Choroid plexus epithelial cell (primary cell): Measurements from ENCODE around the gene UPB1.
"Not testable (repeated sequence)": the region's sequence is repeated elsewhere in the genome, so short reads cannot be mapped to it uniquely, and the experiment has no call there.

Experiments used
- DNase-seq: peaks from one replicate; pipeline ENCODE4 v3.0.0-alpha.2; 2010; ENCODE audit warnings: low read depth
- H3K4me3 ChIP-seq: 2 replicates; pipeline ENCODE4 v1.5.1; 2011; ENCODE audit warnings: low read depth, mild to moderate bottlenecking, control low read depth, low read length, moderate library complexity
- TF ChIP-seq, protein P1 (sequence below): conservative IDR thresholded peaks from 2 replicates; pipeline ENCODE4 v1.5.1; 2011; ENCODE audit warnings: low read depth, mild to moderate bottlenecking, control low read depth, inconsistent platforms, low read length, moderate library complexity

UPB1 gene

DNA sequence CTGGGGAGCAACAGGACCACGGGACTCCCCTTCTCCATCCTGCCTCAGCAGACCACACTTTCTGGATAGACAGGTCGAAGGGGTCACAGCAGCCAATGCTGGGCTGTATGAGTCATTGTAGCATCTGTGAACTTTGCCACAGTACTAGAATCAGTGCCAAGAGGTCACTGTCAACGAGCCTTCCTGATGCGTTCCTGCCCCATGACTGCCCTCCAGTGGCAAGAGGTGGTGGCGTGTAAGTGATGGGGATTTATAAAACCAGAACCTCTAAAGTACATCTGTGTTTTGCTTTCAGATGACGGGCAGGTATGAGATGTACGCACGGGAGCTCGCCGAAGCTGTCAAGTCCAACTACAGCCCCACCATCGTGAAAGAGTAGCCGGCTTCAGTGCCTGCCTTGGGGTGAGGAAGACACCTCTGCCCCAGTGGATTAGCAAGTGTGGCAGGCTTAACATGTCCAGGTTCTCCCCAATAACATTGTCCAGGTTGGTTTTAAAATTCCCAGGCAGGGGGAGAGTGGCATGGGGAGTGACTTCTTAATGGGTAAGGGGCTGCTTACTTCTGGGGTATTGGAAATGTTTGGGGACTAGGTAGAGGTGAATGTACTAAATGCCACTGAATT is 30.4 kb downstream of the UPB1 start:
- TF ChIP-seq, protein P1, sequence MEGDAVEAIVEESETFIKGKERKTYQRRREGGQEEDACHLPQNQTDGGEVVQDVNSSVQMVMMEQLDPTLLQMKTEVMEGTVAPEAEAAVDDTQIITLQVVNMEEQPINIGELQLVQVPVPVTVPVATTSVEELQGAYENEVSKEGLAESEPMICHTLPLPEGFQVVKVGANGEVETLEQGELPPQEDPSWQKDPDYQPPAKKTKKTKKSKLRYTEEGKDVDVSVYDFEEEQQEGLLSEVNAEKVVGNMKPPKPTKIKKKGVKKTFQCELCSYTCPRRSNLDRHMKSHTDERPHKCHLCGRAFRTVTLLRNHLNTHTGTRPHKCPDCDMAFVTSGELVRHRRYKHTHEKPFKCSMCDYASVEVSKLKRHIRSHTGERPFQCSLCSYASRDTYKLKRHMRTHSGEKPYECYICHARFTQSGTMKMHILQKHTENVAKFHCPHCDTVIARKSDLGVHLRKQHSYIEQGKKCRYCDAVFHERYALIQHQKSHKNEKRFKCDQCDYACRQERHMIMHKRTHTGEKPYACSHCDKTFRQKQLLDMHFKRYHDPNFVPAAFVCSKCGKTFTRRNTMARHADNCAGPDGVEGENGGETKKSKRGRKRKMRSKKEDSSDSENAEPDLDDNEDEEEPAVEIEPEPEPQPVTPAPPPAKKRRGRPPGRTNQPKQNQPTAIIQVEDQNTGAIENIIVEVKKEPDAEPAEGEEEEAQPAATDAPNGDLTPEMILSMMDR = peak; percentile 95
- H3K4me3 ChIP-seq = no peak overlapping the region
- peak; percentile 76 for DNase-seq

DNA sequence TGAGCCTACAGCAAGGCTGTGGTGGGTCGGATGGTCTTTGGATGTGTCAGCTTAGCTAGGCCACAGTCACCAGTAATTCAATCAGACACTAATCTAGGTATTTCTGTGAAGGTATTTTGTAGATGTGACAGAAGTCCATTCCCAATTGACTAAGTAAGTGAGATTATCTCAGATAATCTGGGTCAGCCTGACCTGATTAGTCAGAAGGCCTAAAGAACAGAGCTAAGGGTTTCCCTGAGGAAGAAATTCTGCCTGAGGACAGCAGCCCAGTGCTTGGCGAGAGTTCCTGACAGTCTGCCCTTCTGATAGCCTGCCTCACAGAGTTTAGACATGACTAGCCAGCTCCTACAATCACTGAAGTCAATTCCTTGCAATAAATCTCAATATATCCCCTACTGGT is 31.1 kb downstream of the UPB1 start:
- TF ChIP-seq, protein P1 = no peak
- DNase-seq = no peak
- no peak overlapping the region for H3K4me3 ChIP-seq

DNA sequence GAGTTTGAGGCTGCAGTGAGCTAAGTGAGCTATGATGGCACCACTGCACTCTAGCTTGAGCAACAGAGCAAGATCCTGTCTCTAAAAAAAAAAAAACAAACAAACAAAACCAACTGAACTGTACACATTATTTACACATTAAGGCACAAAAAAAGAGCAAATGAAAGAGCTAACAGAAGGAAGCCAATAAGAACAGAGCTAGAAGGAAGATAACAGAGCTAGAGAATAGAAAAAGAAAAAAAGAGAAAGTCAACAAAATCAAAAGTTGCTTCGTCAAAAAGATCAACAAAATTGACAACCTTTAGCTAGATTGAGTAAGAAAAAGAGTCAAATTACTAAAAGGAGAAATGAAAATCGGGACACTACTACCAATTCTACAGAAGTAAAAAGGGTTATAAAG is 34.8 kb downstream of the UPB1 start:
- H3K4me3 ChIP-seq = no peak overlapping the region
- no peak for DNase-seq
- TF ChIP-seq, protein P1 = no peak

DNA sequence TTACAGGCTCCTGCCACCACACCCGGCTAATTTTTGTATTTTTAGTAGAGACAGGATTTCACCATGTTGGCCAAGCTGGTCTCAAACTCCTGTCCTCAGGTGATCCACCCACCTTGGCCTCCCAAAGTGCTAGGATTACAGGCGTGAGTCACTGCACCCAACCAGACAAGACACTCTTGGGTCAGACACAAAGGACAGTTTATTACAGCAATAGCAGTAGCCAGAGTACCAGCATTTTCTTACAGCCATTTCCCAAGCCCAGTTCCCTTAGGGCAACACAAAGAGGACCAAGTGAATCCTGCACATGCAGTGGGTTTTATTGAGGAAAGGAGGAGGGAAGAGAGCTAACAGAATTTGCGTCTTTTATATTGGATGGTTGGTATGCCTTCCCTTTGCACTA is 35.8 kb downstream of the UPB1 start:
- not testable (repeated sequence) for DNase-seq, H3K4me3 ChIP-seq

DNA sequence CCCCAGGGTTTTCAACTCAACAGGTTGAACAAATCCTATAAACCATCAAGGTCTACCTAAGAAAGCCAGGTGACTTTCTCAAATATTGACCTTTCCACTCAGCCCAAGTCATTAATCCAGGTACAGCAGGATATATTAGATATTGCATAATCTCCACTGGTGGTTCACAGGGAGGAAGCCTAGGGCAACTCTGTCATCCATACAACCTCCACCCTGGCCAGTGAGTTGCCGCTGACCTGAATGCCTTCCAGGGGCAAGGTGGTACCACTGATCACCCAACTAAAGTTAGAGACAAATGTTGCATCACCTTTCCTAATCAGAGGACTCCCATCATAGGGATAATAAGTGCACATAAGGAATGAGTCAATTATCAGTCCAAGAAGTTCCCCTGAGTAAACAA is 36.9 kb downstream of the UPB1 start:
- DNase-seq = no peak
- TF ChIP-seq, protein P1 = no peak
- no peak overlapping the region for H3K4me3 ChIP-seq

DNA sequence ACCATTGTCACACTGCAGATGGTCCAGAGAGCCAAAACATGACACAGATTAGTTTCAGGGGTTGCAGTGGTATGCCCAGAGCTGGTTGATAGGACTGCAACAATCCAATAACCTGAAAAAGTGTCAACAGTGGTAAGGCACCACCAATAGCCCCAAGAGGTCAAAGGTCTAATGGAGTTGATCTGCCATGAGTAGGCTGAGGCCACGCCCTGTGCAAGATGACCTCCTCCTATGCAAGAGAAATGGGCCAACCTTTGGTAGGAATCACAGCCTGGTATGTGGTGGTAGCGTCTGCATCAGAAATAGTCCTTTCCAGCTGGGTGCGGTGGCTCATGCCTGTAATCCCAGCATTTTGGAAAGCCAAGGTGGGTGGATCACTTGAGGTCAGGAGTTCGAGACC is 40.2 kb downstream of the UPB1 start:
- TF ChIP-seq, protein P1 = no peak
- no peak overlapping the region for H3K4me3 ChIP-seq
- no peak for DNase-seq

DNA sequence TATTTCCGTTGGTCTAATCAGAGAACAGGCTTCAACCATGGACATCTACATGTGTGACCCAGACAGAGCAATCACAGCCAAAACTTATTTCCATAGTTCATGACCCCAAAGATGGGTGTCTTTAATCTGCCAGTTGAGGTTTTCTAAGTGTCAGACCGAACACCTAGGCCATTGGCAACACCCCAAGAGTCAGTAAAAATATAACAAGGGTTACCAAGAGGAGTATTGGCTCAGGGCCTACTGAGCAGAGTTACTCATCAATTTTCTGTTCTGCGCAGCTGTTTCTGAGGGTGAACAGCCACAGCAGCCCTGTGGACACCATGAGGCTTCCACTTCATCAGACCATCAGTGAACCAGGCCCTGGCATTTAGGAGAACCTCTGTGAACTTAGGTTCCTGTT is 41.0 kb downstream of the UPB1 start:
- DNase-seq = no peak
- no peak overlapping the region for H3K4me3 ChIP-seq
- TF ChIP-seq, protein P1 = no peak

DNA sequence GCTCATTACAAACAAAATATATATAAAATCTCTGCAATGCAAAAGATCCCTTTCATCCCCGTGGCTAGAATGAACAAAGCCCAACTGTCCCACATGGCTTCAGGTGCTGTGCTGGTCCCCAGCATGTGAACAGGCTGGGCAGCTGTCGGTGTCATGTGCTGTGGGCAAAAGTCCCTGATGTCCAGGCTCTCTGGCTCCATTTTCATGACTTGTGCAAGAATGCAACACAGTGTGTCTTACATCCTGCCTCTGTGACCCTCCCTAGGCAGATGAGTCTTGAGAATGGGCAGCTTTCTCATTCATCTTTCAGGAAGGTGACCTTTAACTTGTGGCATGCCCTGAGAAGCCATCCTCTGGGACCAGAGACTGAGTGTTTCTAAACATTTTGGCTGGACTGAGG is 45.3 kb downstream of the UPB1 start:
- no peak overlapping the region for H3K4me3 ChIP-seq
- TF ChIP-seq, protein P1 = no peak
- no peak for DNase-seq
